GM12801 (cell line): ENCODE data around the gene TM9SF4.

ENCODE experiments used
- CTCF ChIP-seq: IDR thresholded peaks from one replicate; pipeline ENCODE4 v1.5.1; 2011; ENCODE audit warnings: control low read depth; ENCODE audit not compliant: insufficient read length; ENCODE audit errors: extremely low read depth

TM9SF4 gene

GRCh38 chr20:32078791-32079190 lies 30.7 kb upstream of the TM9SF4 start:
- no peak for TF ChIP-seq CTCF

GRCh38 chr20:32079655-32080109 lies 29.8 kb upstream of the TM9SF4 start:
- TF ChIP-seq CTCF: no peak

- no peak for TF ChIP-seq CTCF
These were observed 28.7 kb upstream of the TM9SF4 start for GRCh38 chr20:32080783-32081182.

- no peak for TF ChIP-seq CTCF
These were observed 26.0 kb upstream of the TM9SF4 start for GRCh38 chr20:32083469-32083868.

GRCh38 chr20:32087070-32087469 lies 22.4 kb upstream of the TM9SF4 start:
- no peak for TF ChIP-seq CTCF

- no peak for TF ChIP-seq CTCF
These were observed 20.8 kb upstream of the TM9SF4 start for GRCh38 chr20:32088759-32089158.

- no peak for TF ChIP-seq CTCF
These were observed 19.7 kb upstream of the TM9SF4 start for GRCh38 chr20:32089637-32090362.
